ENCODE results near the gene LRRC36. TPM values are rescaled to one million over a fixed set of nuclear protein-coding genes. Genes with fewer than 3 reads are reported as not detected.

Gene LRRC36
- total and polyA plus RNA-seq, 2 of the 13 experiments (the other 11 are each of a cell fraction or from before 2014, with no cell fraction given) = 0.12 to 0.15 TPM

DNA sequence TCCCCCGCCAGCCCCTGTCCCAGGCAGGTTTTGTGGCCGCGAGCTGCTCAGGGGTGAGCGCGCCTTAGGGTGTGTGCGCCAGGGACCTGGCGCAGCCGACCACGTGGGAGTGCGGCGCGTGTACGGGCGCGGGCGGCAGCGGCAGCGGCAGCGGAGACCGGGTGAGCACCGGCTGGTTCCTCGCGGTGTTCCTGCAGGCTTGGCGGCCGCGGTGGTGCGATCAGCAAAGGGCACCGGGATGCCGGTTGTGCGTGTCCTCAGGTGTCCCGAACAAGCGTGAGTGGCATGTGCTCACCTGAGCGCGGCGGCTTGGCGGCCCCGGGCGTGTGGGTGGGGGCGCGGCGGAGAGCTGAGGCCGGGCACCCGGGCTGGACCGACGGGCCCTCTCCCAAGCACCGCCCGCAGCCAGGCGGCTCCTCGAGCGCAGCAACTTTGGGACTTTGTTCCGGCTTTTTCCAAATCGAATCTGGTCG is 103.9 kb downstream of the LRRC36 start (continued):
- TF ChIP-seq, protein P1, sequence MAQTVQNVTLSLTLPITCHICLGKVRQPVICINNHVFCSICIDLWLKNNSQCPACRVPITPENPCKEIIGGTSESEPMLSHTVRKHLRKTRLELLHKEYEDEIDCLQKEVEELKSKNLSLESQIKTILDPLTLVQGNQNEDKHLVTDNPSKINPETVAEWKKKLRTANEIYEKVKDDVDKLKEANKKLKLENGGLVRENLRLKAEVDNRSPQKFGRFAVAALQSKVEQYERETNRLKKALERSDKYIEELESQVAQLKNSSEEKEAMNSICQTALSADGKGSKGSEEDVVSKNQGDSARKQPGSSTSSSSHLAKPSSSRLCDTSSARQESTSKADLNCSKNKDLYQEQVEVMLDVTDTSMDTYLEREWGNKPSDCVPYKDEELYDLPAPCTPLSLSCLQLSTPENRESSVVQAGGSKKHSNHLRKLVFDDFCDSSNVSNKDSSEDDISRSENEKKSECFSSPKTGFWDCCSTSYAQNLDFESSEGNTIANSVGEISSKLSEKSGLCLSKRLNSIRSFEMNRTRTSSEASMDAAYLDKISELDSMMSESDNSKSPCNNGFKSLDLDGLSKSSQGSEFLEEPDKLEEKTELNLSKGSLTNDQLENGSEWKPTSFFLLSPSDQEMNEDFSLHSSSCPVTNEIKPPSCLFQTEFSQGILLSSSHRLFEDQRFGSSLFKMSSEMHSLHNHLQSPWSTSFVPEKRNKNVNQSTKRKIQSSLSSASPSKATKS (CRISPR knock-in tag; IDR thresholded peaks at IDR 0.05) = no peak
- TF ChIP-seq ZBTB3 (CRISPR knock-in tag; IDR thresholded peaks at IDR 0.05; ENCODE audit: borderline replicate concordance, low read depth) = no peak; the same call in 1 of the 2 replicates
- no peak for TF ChIP-seq PRPF4 (IDR thresholded peaks at IDR 0.05; ENCODE audit: low read depth, low read length, poor library complexity, severe bottlenecking)
- TF ChIP-seq, protein P2, sequence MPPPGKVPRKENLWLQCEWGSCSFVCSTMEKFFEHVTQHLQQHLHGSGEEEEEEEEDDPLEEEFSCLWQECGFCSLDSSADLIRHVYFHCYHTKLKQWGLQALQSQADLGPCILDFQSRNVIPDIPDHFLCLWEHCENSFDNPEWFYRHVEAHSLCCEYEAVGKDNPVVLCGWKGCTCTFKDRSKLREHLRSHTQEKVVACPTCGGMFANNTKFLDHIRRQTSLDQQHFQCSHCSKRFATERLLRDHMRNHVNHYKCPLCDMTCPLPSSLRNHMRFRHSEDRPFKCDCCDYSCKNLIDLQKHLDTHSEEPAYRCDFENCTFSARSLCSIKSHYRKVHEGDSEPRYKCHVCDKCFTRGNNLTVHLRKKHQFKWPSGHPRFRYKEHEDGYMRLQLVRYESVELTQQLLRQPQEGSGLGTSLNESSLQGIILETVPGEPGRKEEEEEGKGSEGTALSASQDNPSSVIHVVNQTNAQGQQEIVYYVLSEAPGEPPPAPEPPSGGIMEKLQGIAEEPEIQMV (CRISPR knock-in tag; IDR thresholded peaks at IDR 0.05; ENCODE audit: low read depth) = peak; percentile 44; the same call in 1 of the 2 replicates
- 0 out of 2 replicates have a peak, but pooled peaks have one; percentile 14 for TF ChIP-seq FOXA3 (CRISPR knock-in tag; IDR thresholded peaks at IDR 0.05)
- TF ChIP-seq ZFP90 (CRISPR knock-in tag; IDR thresholded peaks at IDR 0.05; ENCODE audit: borderline replicate concordance) = no peak; the same call in 1 of the 2 replicates
- TF ChIP-seq NBN (conservative IDR thresholded peaks at IDR 0.05) = no peak
- TF ChIP-seq GATAD2A (CRISPR knock-in tag; IDR thresholded peaks at IDR 0.05) = no peak
- TF ChIP-seq CAMTA2 (CRISPR knock-in tag; IDR thresholded peaks at IDR 0.05; ENCODE audit: borderline replicate concordance) = peak; percentile 74; the same call in 1 of the 2 replicates
- TF ChIP-seq, protein P3, sequence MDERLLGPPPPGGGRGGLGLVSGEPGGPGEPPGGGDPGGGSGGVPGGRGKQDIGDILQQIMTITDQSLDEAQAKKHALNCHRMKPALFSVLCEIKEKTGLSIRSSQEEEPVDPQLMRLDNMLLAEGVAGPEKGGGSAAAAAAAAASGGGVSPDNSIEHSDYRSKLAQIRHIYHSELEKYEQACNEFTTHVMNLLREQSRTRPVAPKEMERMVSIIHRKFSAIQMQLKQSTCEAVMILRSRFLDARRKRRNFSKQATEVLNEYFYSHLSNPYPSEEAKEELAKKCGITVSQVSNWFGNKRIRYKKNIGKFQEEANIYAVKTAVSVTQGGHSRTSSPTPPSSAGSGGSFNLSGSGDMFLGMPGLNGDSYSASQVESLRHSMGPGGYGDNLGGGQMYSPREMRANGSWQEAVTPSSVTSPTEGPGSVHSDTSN (CRISPR knock-in tag; IDR thresholded peaks at IDR 0.05) = no peak
- TF ChIP-seq HOXA9 (CRISPR knock-in tag; IDR thresholded peaks at IDR 0.05; ENCODE audit: borderline replicate concordance) = 0 out of 2 replicates have a peak, but pooled peaks have one; percentile 59
- TF ChIP-seq, protein P4, sequence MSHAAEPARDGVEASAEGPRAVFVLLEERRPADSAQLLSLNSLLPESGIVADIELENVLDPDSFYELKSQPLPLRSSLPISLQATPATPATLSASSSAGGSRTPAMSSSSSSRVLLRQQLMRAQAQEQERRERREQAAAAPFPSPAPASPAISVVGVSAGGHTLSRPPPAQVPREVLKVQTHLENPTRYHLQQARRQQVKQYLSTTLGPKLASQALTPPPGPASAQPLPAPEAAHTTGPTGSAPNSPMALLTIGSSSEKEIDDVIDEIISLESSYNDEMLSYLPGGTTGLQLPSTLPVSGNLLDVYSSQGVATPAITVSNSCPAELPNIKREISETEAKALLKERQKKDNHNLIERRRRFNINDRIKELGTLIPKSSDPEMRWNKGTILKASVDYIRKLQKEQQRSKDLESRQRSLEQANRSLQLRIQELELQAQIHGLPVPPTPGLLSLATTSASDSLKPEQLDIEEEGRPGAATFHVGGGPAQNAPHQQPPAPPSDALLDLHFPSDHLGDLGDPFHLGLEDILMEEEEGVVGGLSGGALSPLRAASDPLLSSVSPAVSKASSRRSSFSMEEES (CRISPR knock-in tag; IDR thresholded peaks at IDR 0.05) = no peak
- peak; percentile 47; the same call in 1 of the 2 replicates for TF ChIP-seq ZBTB8A (CRISPR knock-in tag; IDR thresholded peaks at IDR 0.05; ENCODE audit: borderline replicate concordance, low read depth)
- no peak for TF ChIP-seq HNF4A (CRISPR knock-in tag; IDR thresholded peaks at IDR 0.05)
- TF ChIP-seq CENPT (CRISPR knock-in tag; IDR thresholded peaks at IDR 0.05; ENCODE audit: low read depth) = peak; percentile 83; the same call in 1 of the 2 replicates
- no peak for TF ChIP-seq MTA3 (CRISPR knock-in tag; IDR thresholded peaks at IDR 0.05)
- TF ChIP-seq ZNF335 (CRISPR knock-in tag; IDR thresholded peaks at IDR 0.05) = no peak
- TF ChIP-seq, protein P5, sequence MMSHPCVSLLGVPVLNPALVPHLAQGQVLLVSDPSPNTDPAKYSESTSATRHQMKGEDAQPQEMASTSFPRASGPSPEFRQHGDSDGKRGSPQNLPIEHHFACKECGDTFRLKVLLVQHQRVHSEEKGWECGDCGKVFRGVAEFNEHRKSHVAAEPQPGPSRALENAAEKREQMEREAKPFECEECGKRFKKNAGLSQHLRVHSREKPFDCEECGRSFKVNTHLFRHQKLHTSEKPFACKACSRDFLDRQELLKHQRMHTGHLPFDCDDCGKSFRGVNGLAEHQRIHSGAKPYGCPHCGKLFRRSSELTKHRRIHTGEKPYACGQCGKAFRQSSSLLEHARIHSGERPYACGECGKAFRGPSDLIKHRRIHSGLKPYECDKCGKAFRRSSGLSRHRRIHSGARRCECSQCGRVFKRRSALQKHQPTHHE (CRISPR knock-in tag; IDR thresholded peaks at IDR 0.05; ENCODE audit: borderline replicate concordance) = 0 out of 2 replicates have a peak, but pooled peaks have one; percentile 85
